Testis (tissue), 3 donors: ENCODE results near the gene ARL6IP4. TPM values are rescaled to one million over a fixed set of nuclear protein-coding genes. Genes with fewer than 3 reads are reported as not detected.

Experiments used
- DNase-seq: peaks from one replicate; pipeline ENCODE4 v3.0.0-alpha.2; 2019
- H3K27ac ChIP-seq, 2 donors: fragments of 200-600 bp; sonication (generic); one replicate each; pipeline ENCODE4 v1.5.1; 2019
- H3K27me3 ChIP-seq: fragments of 200-600 bp; sonication (generic); one replicate; pipeline ENCODE4 v1.5.1; 2019
- H3K36me3 ChIP-seq: fragments of 200-600 bp; sonication (generic); one replicate; pipeline ENCODE4 v1.5.1; 2017; ENCODE audit warnings: low read depth; ENCODE audit errors: missing control alignments
- H3K4me1 ChIP-seq: fragments of 200-600 bp; sonication (generic); one replicate; pipeline ENCODE4 v1.5.1; 2019
- H3K4me3 ChIP-seq, 2 donors: fragments of 200-600 bp; sonication (generic); one replicate each; pipeline ENCODE4 v1.5.1; 2017 to 2019
- H3K9me3 ChIP-seq: fragments of 200-600 bp; sonication (generic); one replicate; pipeline ENCODE4 v1.5.1; 2017
- POLR2A ChIP-seq: fragments of 450-650 bp; IDR thresholded peaks from one replicate; pipeline ENCODE4 v1.6.1; 2017; ENCODE audit warnings: antibody characterized with exemption, mild to moderate bottlenecking, moderate library complexity
- WGBS, 2 donors: methylation state at CpG; one replicate each; pipeline ENCODE4 v1.1.5; 2018; 5-methylcytosine and 5-hydroxymethylcytosine counted together
- intact Hi-C: fragments of 100-400 bp; cut with DNase I; formaldehyde crosslinking; loops from one replicate; pipeline ENCODE4 v1.15.1; 2023; ENCODE audit warnings: low total_unique reads
- polyA plus RNA-seq: library from polyadenylated mRNA; stranded (reverse); fragments of 350-450 nt; fragmentation: Illumina TruSeq; extraction: RNeasy Lipid Tissue Mini Kit (QIAGEN cat#74804); gene quantifications from one replicate; pipeline ENCODE4 v1.2.3, GENCODE V29; 2014; ENCODE audit warnings: low read depth, low replicate concordance; ENCODE audit not compliant: insufficient read depth
- total RNA-seq, 2 donors: library from RNA; depleted of rRNA; stranded (reverse); fragments of >200 nt; gene quantifications; one replicate each; pipeline ENCODE4 v1.2.3, GENCODE V29; 2016
- TF ChIP-seq, protein P1 (sequence below), 3 experiments: fragments of 450-650 bp in 2 of 3; fragments of 200-600 bp in 1 of 3; sonication (generic) in 1 of 3; IDR thresholded peaks; one replicate each; pipeline ENCODE4 v1.5.1; 2016 to 2019; ENCODE audit warnings: antibody characterized with exemption in 3 of 3, mild to moderate bottlenecking in 2 of 3, moderate library complexity in 1 of 3

ARL6IP4 gene
- total and polyA plus RNA-seq, 3 donors from 2014 or later, result 169 to 210 (median 190) TPM

DNA sequence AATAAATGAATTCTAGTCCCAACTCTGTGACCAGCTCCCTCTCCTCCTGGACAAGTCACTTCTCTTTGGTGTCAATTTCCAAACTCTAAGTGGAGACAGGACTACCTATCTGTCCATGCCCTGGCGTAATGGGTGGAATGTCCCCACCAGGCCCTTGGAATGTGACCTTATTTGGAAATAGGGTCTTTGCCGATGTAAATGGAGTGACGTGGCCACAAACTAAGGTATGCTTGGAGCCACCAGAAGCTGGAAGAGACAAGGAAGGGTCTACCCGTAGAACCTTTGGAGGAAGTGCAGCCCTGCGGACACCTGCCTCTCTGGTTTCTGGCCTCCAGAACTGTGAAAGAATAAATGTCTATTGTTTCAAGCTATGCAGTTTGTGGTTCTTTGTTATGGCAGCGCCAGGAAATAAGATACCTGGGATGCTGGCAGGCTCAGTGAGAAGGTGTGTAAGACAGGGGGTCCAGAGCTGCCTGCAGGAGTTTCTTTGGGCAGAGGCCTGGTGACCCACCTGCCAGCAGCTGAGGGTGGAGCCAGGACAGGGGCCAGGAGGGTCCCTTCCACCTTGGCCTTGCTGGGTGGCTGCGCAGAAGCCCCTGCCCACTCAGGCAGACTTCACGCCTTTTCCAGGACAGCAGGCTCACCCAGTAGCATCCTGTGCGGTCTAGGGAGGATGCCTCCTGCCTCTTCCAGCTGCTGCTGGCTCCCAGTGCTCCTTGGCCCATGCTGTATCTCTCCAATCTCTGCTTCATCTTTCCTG lies 45.8 kb downstream of the ARL6IP4 start:
- Histone ChIP-seq H3K27ac (no peak overlapping the region), H3K4me1 (no peaks in the 10 kb centered on the region), H3K27me3 (no peaks in the 10 kb centered on the region), H3K36me3 (no peaks in the 10 kb centered on the region), H3K4me3 (no peak overlapping the region), H3K9me3 (no peaks in the 10 kb centered on the region)
- intact Hi-C loops, result no loop called here
- no peak for DNase-seq
- TF ChIP-seq POLR2A, result no peak
- TF ChIP-seq, protein P1, sequence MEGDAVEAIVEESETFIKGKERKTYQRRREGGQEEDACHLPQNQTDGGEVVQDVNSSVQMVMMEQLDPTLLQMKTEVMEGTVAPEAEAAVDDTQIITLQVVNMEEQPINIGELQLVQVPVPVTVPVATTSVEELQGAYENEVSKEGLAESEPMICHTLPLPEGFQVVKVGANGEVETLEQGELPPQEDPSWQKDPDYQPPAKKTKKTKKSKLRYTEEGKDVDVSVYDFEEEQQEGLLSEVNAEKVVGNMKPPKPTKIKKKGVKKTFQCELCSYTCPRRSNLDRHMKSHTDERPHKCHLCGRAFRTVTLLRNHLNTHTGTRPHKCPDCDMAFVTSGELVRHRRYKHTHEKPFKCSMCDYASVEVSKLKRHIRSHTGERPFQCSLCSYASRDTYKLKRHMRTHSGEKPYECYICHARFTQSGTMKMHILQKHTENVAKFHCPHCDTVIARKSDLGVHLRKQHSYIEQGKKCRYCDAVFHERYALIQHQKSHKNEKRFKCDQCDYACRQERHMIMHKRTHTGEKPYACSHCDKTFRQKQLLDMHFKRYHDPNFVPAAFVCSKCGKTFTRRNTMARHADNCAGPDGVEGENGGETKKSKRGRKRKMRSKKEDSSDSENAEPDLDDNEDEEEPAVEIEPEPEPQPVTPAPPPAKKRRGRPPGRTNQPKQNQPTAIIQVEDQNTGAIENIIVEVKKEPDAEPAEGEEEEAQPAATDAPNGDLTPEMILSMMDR (IDR thresholded peaks at IDR 0.05), result no peak
- 93 to 94% methylated on average over 8 to 9 of the region's 9 CpGs for WGBS, 2 donors

DNA sequence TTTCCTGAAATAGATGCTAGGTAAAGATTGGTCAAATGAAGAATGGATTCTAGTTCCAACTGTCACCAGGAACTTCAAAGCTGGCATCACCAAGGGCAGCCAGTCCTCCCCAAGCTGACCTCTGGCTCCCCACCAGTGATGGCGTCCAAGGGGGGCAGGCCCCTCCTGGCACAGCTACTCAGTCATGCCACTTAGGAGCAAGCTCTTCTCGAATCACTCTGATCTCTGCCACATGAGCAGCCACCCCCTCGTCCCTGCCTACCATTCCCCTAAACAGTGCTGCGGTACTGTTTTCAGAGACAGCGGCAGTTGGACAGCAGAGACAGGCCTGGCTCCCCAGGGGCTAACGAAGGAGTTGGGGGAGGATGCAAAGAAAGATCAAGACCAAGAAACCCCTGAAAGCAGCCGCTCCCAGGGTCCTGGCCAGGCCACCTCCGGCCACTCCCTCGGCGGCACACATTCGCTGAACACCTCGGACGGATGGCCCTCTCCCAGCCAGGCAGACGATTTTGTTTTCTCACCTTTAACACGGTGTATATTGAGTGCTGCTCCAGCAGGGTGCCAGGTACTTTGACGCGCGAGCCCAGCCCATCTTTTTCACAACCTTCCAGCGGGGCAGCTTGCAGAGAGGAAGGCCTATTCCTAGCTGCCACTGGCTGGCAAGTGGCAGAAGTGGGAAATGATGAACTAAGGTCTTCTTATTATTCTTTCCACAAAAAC lies 47.4 kb downstream of the ARL6IP4 start:
- Histone ChIP-seq H3K4me1 (no peaks in the 10 kb centered on the region), H3K36me3 (no peaks in the 10 kb centered on the region), H3K4me3 (no peak overlapping the region), H3K9me3 (no peaks in the 10 kb centered on the region), H3K27me3 (no peaks in the 10 kb centered on the region), H3K27ac (no peak overlapping the region)
- DNase-seq, result no peak
- 84 to 87% methylated on average over 19 of the region's 19 CpGs for WGBS, 2 donors
- intact Hi-C loops, result no loop called here
- TF ChIP-seq, protein P1 (IDR thresholded peaks at IDR 0.05), result no peak
- TF ChIP-seq POLR2A, result no peak

DNA sequence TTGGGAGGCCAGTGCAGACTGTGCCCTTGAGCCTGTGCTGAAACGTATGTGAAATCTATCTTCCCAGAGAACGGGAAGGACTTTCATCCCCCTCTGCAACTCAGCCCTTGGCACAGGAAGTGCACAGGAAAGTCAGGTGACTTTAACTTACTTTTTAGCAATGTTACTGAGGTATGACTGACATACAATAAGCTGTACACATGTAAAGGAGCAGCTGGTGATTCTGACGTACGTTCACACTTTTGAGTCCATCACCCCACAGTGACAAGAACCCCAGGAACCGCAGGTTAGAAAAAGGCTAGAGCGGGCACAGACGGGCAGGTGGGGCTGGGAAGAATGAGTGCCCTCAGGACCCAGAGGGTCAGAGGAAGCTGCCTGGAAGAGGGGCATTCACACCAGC lies 48.0 kb downstream of the ARL6IP4 start:
- H3K9me3 ChIP-seq, result no peaks in the 10 kb centered on the region
- no peaks in the 10 kb centered on the region for H3K36me3 ChIP-seq
- H3K27me3 ChIP-seq, result no peaks in the 10 kb centered on the region
- intact Hi-C loops, result no loop called here
- DNase-seq, result no peak
- H3K4me1 ChIP-seq, result no peaks in the 10 kb centered on the region
- H3K27ac ChIP-seq, result no peak overlapping the region
- TF ChIP-seq POLR2A, result no peak
- TF ChIP-seq, protein P1 (IDR thresholded peaks at IDR 0.05), result no peak
- H3K4me3 ChIP-seq, result no peak overlapping the region
- 84 to 90% methylated on average over 7 of the region's 7 CpGs for WGBS, 2 donors

DNA sequence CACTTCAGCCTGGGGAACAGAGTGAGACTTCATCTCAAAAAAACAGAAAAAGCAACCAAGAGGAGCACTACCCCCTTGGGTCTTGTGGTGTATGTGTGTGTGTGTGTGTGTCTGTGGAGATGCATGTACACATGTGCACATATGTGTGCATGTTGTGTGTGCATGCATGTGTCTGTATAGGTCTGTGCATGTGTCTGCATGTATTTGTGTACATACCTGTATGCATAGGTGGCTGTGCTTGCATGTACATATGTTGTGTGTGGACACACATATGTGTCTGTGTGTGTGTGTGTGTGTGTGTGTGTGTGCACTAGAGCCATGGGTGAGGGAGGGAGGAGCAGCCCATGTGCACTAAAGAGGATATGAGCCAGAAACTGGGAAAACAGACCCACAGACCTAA lies 49.1 kb downstream of the ARL6IP4 start:
- TF ChIP-seq, protein P1 (IDR thresholded peaks at IDR 0.05), result no peak
- TF ChIP-seq POLR2A, result no peak
- Histone ChIP-seq H3K4me3 (no peak overlapping the region), H3K27me3 (no peaks in the 10 kb centered on the region)

More for the DNA sequence above, 49.1 kb downstream of the ARL6IP4 start:
- DNase-seq, result no peak
- no peaks in the 10 kb centered on the region for H3K9me3 ChIP-seq
- no peaks in the 10 kb centered on the region for H3K4me1 ChIP-seq
- H3K27ac ChIP-seq, result no peak overlapping the region
- no peaks in the 10 kb centered on the region for H3K36me3 ChIP-seq
- intact Hi-C loops, result no loop called here
